ENCODE data around the gene MFAP3L. TPM values are rescaled to one million over a fixed set of nuclear protein-coding genes. Genes with fewer than 3 reads are reported as not detected.

Gene MFAP3L
- under 1 TPM; 0.24 to 0.31 TPM for polyA plus RNA-seq

GRCh38 chr4:170026253-170027021 is at the start of gene MFAP3L:
MFAP3L (minus strand) TSS chr4:170026395; CDS start chr4:170005877, 20,518 bp downstream.
- WGBS, 2 donors, result 1% methylated on average over 64 to 86 of the region's 86 CpGs

GRCh38 chr4:170071196-170071595 is 45.0 kb upstream of the MFAP3L start:
- Histone ChIP-seq H3K9me3 (ENCODE audit: control insufficient read depth in 2 of 2, insufficient read depth in 1 of 2, low read depth in 1 of 2, low read length in 1 of 2) (no peaks in the 10 kb centered on the region), H3K36me3 (ENCODE audit: control insufficient read depth in 2 of 2, insufficient read depth in 2 of 2, low read length in 1 of 2) (no peaks in the 10 kb centered on the region), H3K4me3 (ENCODE audit: low read depth in 1 of 2, low read length in 2 of 2) (no peak overlapping the region), H3K4me1 (ENCODE audit: control insufficient read depth in 2 of 2, insufficient read depth in 2 of 2, low read length in 1 of 2) (no peaks in the 10 kb centered on the region), H3K27ac (ENCODE audit: low read depth in 2 of 2, low read length in 1 of 2) (no peak overlapping the region), H3K27me3 (ENCODE audit: control insufficient read depth in 1 of 2, insufficient read depth in 2 of 2, low read length in 2 of 2) (no peaks in the 10 kb centered on the region)
- WGBS, 2 donors, result 94% methylated on average over 6 of the region's 6 CpGs

More at GRCh38 chr4:170026253-170027021, at the start of gene MFAP3L:
- H3K9me3 ChIP-seq (ENCODE audit: control insufficient read depth in 2 of 2, insufficient read depth in 1 of 2, low read depth in 1 of 2, low read length in 1 of 2), result peaks cover 0 to 6% of the 10 kb centered on the region in 2 donors
- H3K27me3 ChIP-seq (ENCODE audit: control insufficient read depth in 1 of 2, insufficient read depth in 2 of 2, low read length in 2 of 2), result no peaks in the 10 kb centered on the region
- H3K4me3 ChIP-seq (ENCODE audit: low read depth in 1 of 2, low read length in 2 of 2), result peak within 1 kb of the TSS; percentile 70 to 91
- no peaks in the 10 kb centered on the region for H3K36me3 ChIP-seq (ENCODE audit: control insufficient read depth in 2 of 2, insufficient read depth in 2 of 2, low read length in 1 of 2)
- peaks cover 0 to 7% of the 10 kb centered on the region in 2 donors for H3K4me1 ChIP-seq (ENCODE audit: control insufficient read depth in 2 of 2, insufficient read depth in 2 of 2, low read length in 1 of 2)
- H3K27ac ChIP-seq (ENCODE audit: low read depth in 2 of 2, low read length in 1 of 2), result peak within 1 kb of the TSS; percentile 72 to 84

- Histone ChIP-seq H3K36me3 (ENCODE audit: control insufficient read depth in 2 of 2, insufficient read depth in 2 of 2, low read length in 1 of 2) (no peaks in the 10 kb centered on the region), H3K4me3 (ENCODE audit: low read depth in 1 of 2, low read length in 2 of 2) (no peak overlapping the region)
- WGBS, 2 donors, result 88 to 91% methylated on average over 8 of the region's 8 CpGs
Observed at GRCh38 chr4:170068438-170069128, 42.4 kb upstream of the MFAP3L start.

GRCh38 chr4:170059421-170059820 is 33.2 kb upstream of the MFAP3L start:
- Histone ChIP-seq H3K27me3 (ENCODE audit: control insufficient read depth in 1 of 2, insufficient read depth in 2 of 2, low read length in 2 of 2) (no peaks in the 10 kb centered on the region), H3K36me3 (ENCODE audit: control insufficient read depth in 2 of 2, insufficient read depth in 2 of 2, low read length in 1 of 2) (no peaks in the 10 kb centered on the region), H3K4me3 (ENCODE audit: low read depth in 1 of 2, low read length in 2 of 2) (no peak overlapping the region), H3K27ac (ENCODE audit: low read depth in 2 of 2, low read length in 1 of 2) (no peak overlapping the region), H3K4me1 (ENCODE audit: control insufficient read depth in 2 of 2, insufficient read depth in 2 of 2, low read length in 1 of 2) (no peaks in the 10 kb centered on the region), H3K9me3 (ENCODE audit: control insufficient read depth in 2 of 2, insufficient read depth in 1 of 2, low read depth in 1 of 2, low read length in 1 of 2) (no peaks in the 10 kb centered on the region)
- 80 to 84% methylated on average over 4 of the region's 4 CpGs for WGBS, 2 donors

More at GRCh38 chr4:170068438-170069128, 42.4 kb upstream of the MFAP3L start:
- H3K9me3 ChIP-seq (ENCODE audit: control insufficient read depth in 2 of 2, insufficient read depth in 1 of 2, low read depth in 1 of 2, low read length in 1 of 2), result no peaks in the 10 kb centered on the region
- H3K4me1 ChIP-seq (ENCODE audit: control insufficient read depth in 2 of 2, insufficient read depth in 2 of 2, low read length in 1 of 2), result no peaks in the 10 kb centered on the region
- no peaks in the 10 kb centered on the region for H3K27me3 ChIP-seq (ENCODE audit: control insufficient read depth in 1 of 2, insufficient read depth in 2 of 2, low read length in 2 of 2)
- no peak overlapping the region for H3K27ac ChIP-seq (ENCODE audit: low read depth in 2 of 2, low read length in 1 of 2)

GRCh38 chr4:170058826-170059225 is 32.6 kb upstream of the MFAP3L start:
- Histone ChIP-seq H3K4me1 (ENCODE audit: control insufficient read depth in 2 of 2, insufficient read depth in 2 of 2, low read length in 1 of 2) (no peaks in the 10 kb centered on the region), H3K36me3 (ENCODE audit: control insufficient read depth in 2 of 2, insufficient read depth in 2 of 2, low read length in 1 of 2) (no peaks in the 10 kb centered on the region), H3K27me3 (ENCODE audit: control insufficient read depth in 1 of 2, insufficient read depth in 2 of 2, low read length in 2 of 2) (no peaks in the 10 kb centered on the region), H3K9me3 (ENCODE audit: control insufficient read depth in 2 of 2, insufficient read depth in 1 of 2, low read depth in 1 of 2, low read length in 1 of 2) (no peaks in the 10 kb centered on the region), H3K27ac (ENCODE audit: low read depth in 2 of 2, low read length in 1 of 2) (no peak overlapping the region), H3K4me3 (ENCODE audit: low read depth in 1 of 2, low read length in 2 of 2) (no peak overlapping the region)
- 60 to 69% methylated on average over 2 of the region's 2 CpGs for WGBS, 2 donors

GRCh38 chr4:170057866-170058265 is 31.7 kb upstream of the MFAP3L start:
- Histone ChIP-seq H3K4me1 (ENCODE audit: control insufficient read depth in 2 of 2, insufficient read depth in 2 of 2, low read length in 1 of 2) (no peaks in the 10 kb centered on the region), H3K9me3 (ENCODE audit: control insufficient read depth in 2 of 2, insufficient read depth in 1 of 2, low read depth in 1 of 2, low read length in 1 of 2) (no peaks in the 10 kb centered on the region), H3K4me3 (ENCODE audit: low read depth in 1 of 2, low read length in 2 of 2) (no peak overlapping the region), H3K27me3 (ENCODE audit: control insufficient read depth in 1 of 2, insufficient read depth in 2 of 2, low read length in 2 of 2) (no peaks in the 10 kb centered on the region), H3K36me3 (ENCODE audit: control insufficient read depth in 2 of 2, insufficient read depth in 2 of 2, low read length in 1 of 2) (no peaks in the 10 kb centered on the region), H3K27ac (ENCODE audit: low read depth in 2 of 2, low read length in 1 of 2) (no peak overlapping the region)
- 70 to 73% methylated on average over 4 of the region's 4 CpGs for WGBS, 2 donors

- Histone ChIP-seq H3K36me3 (ENCODE audit: control insufficient read depth in 2 of 2, insufficient read depth in 2 of 2, low read length in 1 of 2) (no peaks in the 10 kb centered on the region), H3K4me3 (ENCODE audit: low read depth in 1 of 2, low read length in 2 of 2) (no peak overlapping the region), H3K27ac (ENCODE audit: low read depth in 2 of 2, low read length in 1 of 2) (no peak overlapping the region), H3K4me1 (ENCODE audit: control insufficient read depth in 2 of 2, insufficient read depth in 2 of 2, low read length in 1 of 2) (no peaks in the 10 kb centered on the region), H3K27me3 (ENCODE audit: control insufficient read depth in 1 of 2, insufficient read depth in 2 of 2, low read length in 2 of 2) (no peaks in the 10 kb centered on the region), H3K9me3 (ENCODE audit: control insufficient read depth in 2 of 2, insufficient read depth in 1 of 2, low read depth in 1 of 2, low read length in 1 of 2) (no peaks in the 10 kb centered on the region)
- WGBS, 2 donors, result 82 to 84% methylated on average over 5 of the region's 5 CpGs
Observed at GRCh38 chr4:170052919-170053318, 26.7 kb upstream of the MFAP3L start.

- H3K27me3 ChIP-seq (ENCODE audit: control insufficient read depth in 1 of 2, insufficient read depth in 2 of 2, low read length in 2 of 2), result no peaks in the 10 kb centered on the region
- no peaks in the 10 kb centered on the region for H3K4me1 ChIP-seq (ENCODE audit: control insufficient read depth in 2 of 2, insufficient read depth in 2 of 2, low read length in 1 of 2)
- WGBS, 2 donors, result 83 to 87% methylated on average over 2 of the region's 2 CpGs
- no peaks in the 10 kb centered on the region for H3K9me3 ChIP-seq (ENCODE audit: control insufficient read depth in 2 of 2, insufficient read depth in 1 of 2, low read depth in 1 of 2, low read length in 1 of 2)
- no peak overlapping the region for H3K27ac ChIP-seq (ENCODE audit: low read depth in 2 of 2, low read length in 1 of 2)
- H3K36me3 ChIP-seq (ENCODE audit: control insufficient read depth in 2 of 2, insufficient read depth in 2 of 2, low read length in 1 of 2), result no peaks in the 10 kb centered on the region
- no peak overlapping the region for H3K4me3 ChIP-seq (ENCODE audit: low read depth in 1 of 2, low read length in 2 of 2)
Observed at GRCh38 chr4:170051402-170051801, 25.2 kb upstream of the MFAP3L start.

- Histone ChIP-seq H3K4me3 (ENCODE audit: low read depth in 1 of 2, low read length in 2 of 2) (no peak overlapping the region), H3K27me3 (ENCODE audit: control insufficient read depth in 1 of 2, insufficient read depth in 2 of 2, low read length in 2 of 2) (no peaks in the 10 kb centered on the region), H3K9me3 (ENCODE audit: control insufficient read depth in 2 of 2, insufficient read depth in 1 of 2, low read depth in 1 of 2, low read length in 1 of 2) (no peaks in the 10 kb centered on the region), H3K27ac (ENCODE audit: low read depth in 2 of 2, low read length in 1 of 2) (no peak overlapping the region), H3K36me3 (ENCODE audit: control insufficient read depth in 2 of 2, insufficient read depth in 2 of 2, low read length in 1 of 2) (no peaks in the 10 kb centered on the region), H3K4me1 (ENCODE audit: control insufficient read depth in 2 of 2, insufficient read depth in 2 of 2, low read length in 1 of 2) (no peaks in the 10 kb centered on the region)
- WGBS, 2 donors, result 72 to 78% methylated on average over 6 of the region's 6 CpGs
Observed at GRCh38 chr4:170049766-170050165, 23.6 kb upstream of the MFAP3L start.
